Activated T-cell treated with anti-CD3 and anti-CD28 coated beads for 24 hours (primary cell): ENCODE measurements around the gene ZNF177.
"Not testable (repeated sequence)": the region's sequence is repeated elsewhere in the genome, so short reads cannot be mapped to it uniquely, and the experiment has no call there.

Experiments used
- DNase-seq: peaks from one replicate; pipeline ENCODE4 v3.0.0-alpha.2; 2020; ENCODE audit warnings: low read depth

Gene ZNF177

DNA sequence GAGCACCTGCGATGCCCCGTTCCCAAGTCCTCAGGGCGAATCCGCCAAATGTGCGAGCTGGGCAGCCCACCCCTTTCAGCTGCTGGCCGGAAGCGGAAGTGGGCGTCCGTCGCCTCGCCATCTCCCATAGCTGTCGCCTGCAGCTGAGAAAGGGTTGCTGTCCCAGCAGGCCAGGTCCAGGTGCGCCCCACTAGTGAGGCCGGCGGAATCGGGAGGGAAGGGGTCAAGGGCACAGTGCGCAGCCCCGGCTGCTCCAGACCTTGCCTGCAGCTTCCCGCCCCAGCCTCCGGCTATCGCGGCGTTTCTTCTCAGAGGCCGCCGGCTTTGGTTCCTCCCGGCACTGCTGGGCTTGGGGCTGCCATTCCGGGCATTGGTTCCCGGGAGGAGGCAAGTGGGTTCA lies at the start of gene ZNF177:
TSS of gene ZNF177 (plus strand) at position 109 of the 400 bp plus-strand sequence. CDS start 15,299 bp downstream, outside the sequence.
- DNase-seq, result no peak

DNA sequence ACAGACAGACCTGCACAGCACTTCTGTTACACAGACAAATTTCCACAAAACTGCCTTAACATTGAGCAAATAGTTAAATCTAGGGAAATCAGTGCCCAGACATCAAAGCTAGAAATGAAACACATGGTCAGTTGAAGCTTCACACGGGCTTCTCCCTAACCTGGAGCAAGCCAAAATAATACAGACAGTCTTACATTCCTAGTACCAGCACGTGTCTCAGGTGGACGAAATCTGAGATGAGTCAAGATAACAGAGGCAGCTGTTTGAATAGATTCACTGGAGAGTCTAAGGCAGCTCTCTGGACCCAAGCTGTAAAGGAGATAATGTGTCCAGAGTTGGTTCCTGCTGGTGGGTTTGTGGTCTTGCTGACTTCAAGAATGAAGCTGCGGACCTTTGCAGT lies 49.1 kb upstream of the ZNF177 start:
- no peak for DNase-seq

DNA sequence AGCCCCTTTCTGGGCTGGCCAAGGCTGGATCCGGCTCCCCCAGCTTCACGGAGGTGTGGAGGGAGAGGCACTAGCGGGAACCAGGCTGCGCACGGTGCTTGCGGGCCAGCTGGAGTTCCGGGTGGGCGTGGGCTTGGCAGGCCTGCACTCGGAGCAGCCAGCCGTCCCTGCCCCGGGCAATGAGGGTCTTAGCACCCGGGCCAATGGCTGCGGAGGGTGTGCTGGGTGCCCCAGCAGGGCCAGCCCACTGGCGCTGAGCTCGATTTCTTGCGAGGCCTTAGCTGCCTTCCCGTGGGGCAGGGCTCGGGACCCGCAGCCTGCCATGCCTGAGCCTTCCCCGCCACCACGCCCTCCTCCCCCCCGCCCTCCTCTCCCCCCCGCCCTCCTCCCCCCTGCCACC lies 41.5 kb upstream of the ZNF177 start:
- DNase-seq, result no peak

DNA sequence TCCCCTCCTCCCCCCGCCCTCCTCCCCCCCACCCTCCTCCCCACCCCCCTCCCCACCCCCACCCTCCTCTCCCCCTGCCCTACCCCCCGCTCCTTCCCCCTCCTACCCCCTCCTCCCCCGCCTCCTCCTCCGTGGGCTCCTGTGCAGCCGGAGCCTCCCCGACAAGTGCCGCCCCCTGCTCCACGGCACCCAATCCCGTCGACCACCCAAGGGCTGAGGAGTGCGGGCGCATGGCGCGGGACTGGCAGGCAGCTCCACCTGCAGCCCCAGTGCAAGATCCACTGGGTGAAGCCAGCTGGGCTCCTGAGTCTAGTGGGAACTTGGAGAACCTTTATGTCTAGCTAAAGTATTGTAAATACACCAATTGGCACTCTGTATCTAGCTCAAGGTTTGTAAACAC lies 41.1 kb upstream of the ZNF177 start:
- not testable (repeated sequence) for DNase-seq

DNA sequence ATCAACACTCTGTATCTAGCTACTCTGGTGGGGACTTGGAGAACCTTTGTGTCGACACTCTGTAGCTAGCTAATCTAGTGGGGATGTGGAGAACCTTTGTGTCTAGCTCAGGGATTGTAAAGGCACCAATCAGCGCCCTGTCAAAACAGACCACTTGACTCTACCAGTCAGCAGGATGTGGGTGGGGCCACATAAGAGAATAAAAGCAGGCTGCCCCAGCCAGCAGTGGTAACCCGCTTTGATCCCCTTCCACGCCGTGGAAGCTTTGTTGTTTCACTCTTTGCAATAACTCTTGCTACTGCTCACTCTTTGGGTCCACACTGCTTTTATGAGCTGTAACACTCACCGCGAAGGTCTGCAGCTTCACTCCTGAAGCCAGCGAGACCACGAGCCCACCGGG lies 40.6 kb upstream of the ZNF177 start:
- DNase-seq, result not testable (repeated sequence)

GRCh38 chr19:9323557-9323918 lies 39.3 kb upstream of the ZNF177 start:
- peak; percentile 28 for DNase-seq

DNA sequence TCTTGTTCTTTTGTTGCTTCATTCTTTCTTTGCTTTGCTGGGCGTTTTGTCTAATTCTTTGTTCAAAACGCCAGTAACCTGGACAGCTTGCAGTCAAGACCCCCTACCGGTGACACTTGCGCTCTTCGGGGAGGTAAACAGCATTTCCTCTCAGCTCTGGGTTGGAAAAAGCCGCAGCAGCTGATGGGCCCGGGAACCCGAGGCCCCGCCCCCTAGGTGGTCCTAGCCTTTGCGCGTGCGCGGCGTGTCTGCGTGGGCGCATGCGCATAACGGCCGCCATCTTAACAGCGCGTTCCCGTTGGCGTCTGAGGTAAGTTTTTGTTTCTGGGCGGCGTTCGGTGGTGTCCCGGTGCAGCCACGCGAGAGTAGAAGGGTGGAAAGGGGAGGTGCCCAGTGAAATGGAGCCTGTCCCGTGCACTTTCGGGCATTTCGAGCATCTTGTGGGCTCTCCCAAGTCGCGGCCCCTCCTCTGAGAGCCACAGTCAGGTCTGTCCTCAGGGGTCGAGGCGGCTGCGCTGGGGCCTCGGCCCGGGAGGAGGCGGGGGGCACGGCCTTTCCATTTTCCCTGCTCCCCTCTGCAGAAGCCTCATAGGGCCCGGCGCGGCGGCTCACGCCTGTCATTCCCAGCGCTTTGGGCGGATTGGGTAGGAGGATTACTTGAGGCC lies 38.8 kb upstream of the ZNF177 start, which contains the start of gene ZNF559:
TSS of gene ZNF559 (plus strand) at position 261 of the 665 bp plus-strand sequence. CDS start 14,371 bp downstream, outside the sequence.
- DNase-seq, result peak; percentile 96

DNA sequence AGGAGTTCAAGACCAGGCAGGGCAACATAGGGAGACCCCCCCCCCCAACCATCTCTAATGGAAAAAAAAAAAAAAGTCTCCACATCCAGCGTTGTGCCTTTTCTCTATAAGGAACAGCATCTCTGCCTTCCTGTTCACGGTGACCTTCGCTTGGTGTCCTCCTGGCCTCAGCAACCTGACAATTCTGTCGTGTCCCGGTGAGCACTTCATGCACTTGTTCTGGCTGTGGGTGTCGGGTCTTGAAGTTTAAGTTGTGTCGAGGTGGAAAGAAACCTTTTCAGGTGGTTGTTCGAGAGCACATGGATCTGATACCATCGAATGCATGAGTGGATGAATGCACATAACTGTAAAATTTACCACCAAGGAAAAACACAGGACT lies 38.2 kb upstream of the ZNF177 start:
- no peak for DNase-seq

DNA sequence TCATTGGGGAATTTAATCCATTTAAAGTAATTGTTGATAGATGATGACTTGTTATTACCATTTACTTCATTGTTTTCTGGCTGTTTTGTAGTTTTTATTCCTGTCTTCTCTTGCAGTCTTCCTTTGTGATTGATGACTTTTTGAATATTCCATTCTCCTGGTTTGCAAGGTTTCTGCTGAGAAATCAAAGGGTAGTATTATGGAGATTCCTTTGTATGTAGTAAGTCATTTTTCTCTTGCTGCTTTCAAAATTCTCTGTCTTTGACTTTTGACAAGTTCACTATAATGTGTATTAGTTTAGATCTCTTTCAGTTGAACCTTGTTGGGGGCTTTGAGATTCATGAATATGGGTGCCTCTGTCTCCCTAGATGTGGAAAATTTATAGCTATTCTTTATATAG lies 32.8 kb upstream of the ZNF177 start:
- DNase-seq, result no peak

GRCh38 chr19:9342610-9343304 lies 20.1 kb upstream of the ZNF177 start:
- DNase-seq, result no peak

GRCh38 chr19:9345005-9345404 lies 17.8 kb upstream of the ZNF177 start:
- no peak for DNase-seq

GRCh38 chr19:9348253-9348652 lies 14.6 kb upstream of the ZNF177 start:
- no peak for DNase-seq

GRCh38 chr19:9348671-9349070 lies 14.1 kb upstream of the ZNF177 start:
- DNase-seq, result no peak

DNA sequence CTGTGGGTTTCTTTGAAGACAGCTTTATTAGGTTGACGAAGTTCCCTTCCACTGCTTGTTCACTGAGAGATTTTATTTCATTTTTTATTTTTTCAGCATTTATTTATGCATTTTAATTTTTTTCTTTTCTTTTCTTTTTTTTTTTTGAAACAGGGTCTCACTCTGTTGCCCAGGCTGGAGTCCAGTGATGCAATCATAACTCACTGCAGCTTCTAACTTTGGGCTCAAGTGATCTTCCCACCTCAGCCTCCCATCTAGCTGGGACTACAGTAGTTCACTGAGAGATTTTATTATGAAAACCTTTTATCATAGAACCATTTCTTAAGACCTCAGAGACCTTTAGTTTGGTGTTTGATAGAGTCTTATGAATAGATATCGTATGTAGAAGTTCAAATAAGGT lies 10.3 kb upstream of the ZNF177 start:
- no peak for DNase-seq

DNA sequence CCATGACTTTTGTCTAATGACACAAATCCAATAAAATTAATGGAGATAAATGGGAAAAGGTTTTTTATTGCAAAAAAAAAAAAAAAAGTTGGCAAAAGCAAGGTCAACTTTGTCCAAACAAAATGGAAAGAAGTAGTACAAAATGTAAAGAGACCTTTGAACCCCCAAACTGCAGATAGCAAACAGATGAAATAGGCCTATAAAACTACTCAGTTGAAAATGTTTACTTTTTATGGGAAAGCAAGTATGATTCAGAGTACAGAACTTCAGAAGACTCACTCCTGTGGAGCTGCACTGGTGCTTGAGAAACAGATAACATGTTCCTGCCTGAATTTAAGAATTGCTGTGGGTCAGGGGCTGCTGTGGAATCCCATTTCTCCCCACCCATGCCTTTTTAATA lies 9.8 kb upstream of the ZNF177 start:
- no peak for DNase-seq

GRCh38 chr19:9354651-9355050 lies 8.2 kb upstream of the ZNF177 start:
- DNase-seq, result no peak

DNA sequence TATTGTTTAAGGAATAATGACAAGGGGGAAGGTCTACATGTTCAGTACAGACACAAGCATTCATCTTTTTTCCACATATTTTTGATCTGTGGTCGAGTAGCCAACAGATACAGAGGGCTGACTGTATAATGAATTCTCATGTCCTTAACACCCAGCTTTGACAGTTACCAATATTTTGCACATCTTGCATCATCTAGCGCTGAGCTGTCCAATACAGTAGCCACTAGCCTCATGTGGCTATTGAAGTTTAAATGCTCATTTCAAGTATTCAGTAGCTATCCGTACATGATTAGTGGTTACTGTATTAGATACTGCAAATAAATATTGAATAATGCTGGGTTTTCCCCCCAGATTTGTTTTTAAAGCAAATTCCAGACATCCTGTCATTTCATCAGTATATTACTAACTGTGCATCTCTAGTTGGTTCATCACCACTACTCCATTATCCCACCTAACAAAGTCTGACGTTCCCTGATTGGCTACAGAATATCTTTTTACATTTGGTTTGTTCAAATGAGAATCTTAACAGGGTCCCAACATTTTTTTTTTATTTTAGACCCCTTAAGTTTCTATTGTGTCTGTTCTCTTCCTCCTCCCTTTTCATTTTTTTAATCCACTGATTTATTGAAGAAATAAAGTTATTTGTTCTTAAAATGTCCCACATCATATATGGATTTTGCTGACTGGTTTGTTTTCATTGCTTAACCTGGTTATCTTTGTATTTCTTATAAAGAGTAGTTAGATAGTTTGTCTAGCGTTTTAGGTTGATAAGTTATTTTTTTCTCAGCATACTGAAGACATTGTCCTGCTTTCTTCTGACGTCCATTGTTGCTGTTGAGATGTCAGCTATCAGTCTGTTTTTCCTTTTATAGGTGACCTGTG lies 8.2 kb downstream of the ZNF177 start:
- DNase-seq, result no peak

DNA sequence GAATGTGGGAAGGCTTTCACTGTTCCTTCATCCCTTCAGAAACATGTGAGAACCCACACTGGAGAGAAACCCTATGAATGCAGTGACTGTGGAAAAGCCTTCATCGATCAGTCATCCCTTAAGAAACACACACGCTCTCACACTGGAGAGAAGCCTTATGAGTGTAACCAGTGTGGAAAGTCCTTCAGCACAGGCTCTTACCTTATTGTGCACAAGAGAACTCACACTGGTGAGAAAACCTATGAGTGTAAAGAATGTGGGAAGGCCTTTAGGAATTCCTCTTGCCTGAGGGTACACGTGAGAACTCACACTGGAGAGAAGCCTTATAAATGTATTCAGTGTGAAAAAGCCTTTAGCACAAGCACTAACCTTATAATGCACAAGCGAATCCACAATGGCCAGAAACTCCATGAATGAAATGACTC lies 18.6 kb downstream of the ZNF177 start:
- no peak for DNase-seq

DNA sequence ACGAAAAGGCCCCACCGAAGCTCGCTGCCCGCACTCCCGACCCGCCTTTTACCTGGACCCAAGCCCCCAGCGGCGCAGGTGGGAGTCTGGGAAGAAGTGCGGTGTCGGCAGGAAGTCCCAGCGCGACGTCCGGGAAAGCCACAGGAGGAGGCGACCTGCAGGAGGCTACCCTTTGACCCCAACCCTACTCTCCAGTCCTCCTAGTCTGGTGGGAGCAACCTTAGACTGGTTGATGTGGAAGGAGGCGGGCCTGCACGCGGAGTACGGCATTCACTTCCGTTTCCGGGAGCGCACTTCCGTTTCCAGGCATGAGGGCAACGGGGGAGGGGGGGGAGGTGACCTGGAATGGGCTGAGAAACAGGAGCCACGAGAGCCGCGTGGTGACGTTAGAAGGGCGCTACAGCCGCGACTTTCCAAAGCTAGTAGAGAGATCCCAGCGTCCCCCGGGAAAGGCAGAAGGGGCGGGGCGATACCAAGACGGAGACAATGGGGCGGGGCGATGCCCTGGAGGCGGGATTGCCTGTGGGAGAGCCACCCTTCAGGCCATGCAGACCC lies 44.1 kb downstream of the ZNF177 start:
- peak; percentile 58 for DNase-seq

- no peak for DNase-seq
These were observed 45.0 kb downstream of the ZNF177 start for GRCh38 chr19:9407827-9408226.

GRCh38 chr19:9413240-9413954 lies 50.6 kb downstream of the ZNF177 start:
- no peak for DNase-seq

DNA sequence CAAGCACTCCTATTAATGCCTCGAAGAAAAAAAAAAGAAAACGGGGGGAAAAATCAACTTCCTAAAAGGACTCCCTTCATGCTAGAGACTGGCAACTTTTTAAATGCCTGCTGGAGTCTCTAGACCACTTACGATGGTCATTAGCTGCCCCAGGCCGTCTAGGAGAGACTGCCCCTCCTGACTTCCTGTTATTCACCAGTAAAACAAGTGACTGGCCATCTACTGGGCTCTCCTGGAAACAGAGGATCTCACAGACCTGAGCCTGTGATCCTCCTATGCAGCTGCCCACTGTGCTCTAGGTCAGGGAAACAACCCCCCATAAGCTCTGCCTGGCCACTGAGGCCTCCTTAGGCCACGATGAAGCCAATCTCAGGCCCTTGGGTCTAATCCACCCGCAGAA lies 65.1 kb downstream of the ZNF177 start:
- no peak for DNase-seq
